Activated CD4-positive, alpha-beta T cell treated with anti-CD3 and anti-CD28 coated beads, Interleukin-2, amount 50 U/mL, for 16 hours (primary cell): ENCODE data around the gene CHD5.
A peak's percentile ranks its signal among the peaks of the same experiment; 100 is the strongest.

Experiments used
- DNase-seq: peaks from one replicate; pipeline ENCODE4 v3.0.0-alpha.2; 2020

CHD5 gene

DNA sequence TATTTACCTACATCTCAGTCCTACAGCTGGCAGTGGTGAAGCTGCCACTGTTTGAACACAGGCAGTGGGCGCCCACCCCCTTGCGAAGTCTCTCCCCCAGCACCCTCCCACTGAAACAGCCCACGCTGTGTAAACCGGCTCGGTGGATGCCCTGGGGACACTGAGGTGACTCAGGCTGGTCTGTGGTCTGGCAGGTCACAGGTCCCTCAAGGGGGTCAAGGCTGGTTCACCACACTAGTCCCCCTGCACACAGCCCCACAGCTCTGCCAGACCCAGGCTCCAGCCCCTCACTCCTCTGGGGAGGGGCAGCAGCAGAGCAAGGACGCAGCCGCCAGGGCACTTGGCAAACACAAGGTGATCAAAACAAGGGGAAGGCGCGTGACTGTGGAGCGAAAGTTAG, 7.6 kb downstream of the CHD5 start:
- no peak for DNase-seq

DNA sequence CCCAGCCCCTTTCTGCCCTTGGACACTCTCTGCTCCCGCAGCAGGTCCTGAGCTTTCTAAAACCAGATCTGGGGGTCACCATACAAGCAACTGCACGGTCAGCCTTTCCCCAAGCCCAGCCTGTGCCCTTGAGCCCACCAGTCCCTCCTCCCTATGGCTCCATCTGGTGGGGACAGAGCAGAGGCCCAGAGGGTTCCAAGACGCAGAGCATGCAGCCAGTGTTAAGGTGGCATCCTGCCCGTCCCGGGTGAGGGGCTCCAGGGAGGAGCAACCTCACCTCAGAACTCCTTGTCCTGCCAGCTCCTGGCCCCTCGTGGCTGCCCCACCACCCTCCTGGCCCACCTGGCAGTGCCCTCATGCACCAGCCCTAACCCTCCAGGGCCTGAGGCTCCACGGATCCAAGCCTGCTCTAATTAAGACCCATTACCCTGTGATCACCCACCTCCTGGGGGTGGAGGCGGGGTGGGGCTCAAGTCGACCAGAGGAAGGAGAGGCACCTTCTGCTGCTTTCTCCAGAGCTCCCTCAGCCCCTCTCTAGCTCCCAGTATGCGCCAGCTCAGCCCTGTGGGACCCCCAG, 8.5 kb downstream of the CHD5 start:
- DNase-seq = no peak

GRCh38 chr1:6170742-6171201, 9.3 kb downstream of the CHD5 start:
- DNase-seq = no peak

- no peak for DNase-seq
These were observed 9.9 kb downstream of the CHD5 start for GRCh38 chr1:6170116-6170741.

DNA sequence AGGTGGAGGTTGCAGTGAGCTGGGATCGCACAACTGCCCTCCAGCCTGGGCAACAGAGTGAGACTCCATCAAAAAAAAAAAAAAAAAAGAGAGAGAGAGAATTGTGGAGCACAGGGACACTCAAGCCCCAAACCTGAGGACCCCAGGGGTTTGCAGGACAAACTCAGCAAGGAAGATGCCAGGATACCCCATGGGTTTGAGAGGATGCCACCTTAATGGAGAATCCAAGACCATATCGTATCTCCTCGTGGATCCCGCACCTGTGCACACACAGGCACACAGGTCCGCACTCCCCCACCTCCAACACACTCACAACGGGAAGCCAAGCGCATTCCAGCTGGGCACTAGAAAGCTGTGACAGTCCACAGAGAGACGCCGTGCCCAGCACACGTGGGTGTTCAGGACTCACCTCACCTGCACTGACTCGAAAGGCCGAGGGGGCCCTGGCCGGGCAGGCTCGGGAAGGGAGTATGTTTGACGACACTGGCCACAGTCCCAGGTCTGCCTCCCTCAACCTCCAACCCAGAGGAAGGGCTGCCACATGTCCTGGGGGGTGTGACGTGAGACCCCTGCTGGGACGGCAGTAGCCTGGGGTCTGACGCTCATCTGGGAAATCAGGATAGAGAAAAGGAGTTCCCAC, 11.1 kb downstream of the CHD5 start:
- no peak for DNase-seq

DNA sequence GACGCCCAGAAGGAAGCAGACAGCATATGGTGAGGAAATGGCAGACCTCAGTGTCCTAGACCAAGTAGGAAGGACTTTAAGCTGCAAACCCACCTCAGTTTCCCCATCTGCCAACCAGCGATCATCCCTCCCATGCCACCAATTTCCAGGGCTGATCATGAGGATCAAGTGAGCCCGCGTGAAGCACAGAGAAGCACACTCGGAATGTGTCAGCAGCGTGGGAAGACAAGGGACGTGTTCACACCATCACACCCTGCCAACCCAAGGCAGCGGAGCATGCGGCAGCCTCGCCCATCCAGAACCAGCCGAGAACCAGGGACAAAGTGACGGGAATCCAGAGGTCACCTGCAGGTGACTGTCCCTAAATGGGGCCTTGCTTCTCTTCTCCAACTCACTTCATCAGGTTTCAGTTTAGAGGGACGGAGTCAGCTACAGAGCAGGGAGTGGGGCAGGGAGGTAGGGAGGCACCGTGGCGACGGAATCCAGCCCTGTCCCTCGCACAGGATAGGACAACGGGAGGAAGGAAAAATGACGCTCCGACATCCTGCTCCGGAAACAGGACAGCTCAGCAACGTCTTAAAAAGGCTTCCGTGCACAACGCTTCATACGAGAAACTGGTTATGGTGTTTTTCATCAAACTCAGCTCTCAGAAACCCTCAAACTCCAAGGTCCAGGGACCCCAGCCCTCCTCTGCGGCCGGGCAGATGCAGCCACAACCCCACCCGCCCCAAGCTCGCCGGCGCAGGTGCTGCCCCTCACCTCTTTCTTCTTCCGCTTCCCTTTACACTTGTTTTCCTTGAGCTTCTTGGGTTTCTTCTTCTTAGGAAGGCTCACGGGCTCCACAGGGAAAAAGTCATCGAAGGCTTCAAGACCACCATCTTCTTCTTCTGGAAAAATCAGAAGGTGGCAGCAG, 12.5 kb downstream of the CHD5 start:
- no peak for DNase-seq

DNA sequence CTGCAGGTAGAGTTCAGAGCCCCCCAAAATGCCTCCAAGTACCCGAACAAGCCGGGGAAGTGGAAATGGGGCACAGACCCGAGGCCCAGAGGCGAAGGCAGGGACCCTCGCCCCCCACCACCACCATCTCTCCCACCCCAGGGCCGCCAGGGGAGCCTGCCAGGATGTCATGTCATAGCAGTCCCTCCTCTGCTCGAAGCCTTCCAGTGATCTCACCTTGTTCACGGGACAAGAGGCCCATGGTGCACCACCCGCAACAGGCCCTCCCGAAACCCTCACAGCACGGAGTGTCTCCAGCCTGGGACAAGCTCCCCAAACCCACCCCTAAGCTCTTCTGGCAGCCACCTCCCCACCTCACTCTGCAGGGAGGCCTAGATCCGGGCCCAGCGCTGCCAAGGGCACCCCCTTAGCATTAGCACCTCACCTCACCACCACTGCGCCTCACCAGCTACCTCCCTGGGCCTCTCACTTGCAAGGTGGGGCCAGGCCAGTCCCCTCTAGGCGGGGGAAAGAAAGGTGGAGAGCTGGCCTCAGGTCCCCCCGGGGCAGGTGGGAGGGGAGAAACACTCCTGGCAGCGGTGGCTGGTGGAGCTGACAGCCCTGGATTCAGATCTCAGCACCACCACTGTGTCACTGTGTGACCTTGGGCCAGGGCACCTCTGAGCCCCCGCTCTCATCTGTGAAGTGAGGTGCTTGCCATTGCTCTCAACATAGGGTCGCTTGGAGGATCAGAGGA, 13.3 kb downstream of the CHD5 start:
- no peak for DNase-seq

DNA sequence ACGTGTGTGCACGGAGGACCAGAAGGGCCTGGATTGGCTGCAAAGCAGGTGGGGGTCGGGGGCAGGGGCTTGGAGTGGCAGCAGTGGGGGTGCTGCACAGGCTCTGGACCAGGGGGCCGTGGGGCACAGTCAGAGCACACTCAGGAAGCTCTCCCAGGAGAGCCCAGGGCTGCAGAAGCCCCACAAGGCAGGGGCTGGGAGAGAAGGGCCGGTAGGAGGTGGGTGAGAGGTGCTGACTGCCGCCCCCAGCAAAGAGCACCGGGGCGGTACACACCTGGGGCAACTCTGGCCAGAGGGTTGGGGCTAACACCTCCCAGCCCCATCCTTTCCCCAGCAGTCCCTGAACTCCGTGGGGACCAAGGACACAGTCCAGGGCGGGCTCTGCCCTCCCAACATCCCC, 13.9 kb downstream of the CHD5 start:
- DNase-seq = no peak

GRCh38 chr1:6165441-6165985, 14.6 kb downstream of the CHD5 start:
- DNase-seq = no peak

DNA sequence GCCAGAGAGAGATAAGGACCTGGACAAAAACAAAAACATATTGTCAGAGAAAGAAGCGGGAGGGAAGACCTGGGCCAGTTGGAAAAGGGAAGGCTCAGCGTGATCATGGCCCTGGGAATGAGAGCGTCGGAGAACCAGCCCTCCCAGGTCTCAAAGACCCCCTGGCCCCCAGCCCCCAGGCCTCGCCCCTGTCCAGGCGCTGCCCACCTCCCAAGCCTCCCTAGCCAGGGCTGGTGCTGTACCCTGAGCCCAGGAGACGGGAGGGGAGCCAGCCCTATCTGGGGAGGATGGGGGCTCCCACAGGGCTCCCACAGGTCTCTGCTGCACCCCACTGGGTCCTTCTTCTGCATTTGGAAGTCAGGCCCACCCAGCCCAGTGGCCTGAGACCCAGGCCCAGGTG, 15.1 kb downstream of the CHD5 start:
- no peak for DNase-seq

DNA sequence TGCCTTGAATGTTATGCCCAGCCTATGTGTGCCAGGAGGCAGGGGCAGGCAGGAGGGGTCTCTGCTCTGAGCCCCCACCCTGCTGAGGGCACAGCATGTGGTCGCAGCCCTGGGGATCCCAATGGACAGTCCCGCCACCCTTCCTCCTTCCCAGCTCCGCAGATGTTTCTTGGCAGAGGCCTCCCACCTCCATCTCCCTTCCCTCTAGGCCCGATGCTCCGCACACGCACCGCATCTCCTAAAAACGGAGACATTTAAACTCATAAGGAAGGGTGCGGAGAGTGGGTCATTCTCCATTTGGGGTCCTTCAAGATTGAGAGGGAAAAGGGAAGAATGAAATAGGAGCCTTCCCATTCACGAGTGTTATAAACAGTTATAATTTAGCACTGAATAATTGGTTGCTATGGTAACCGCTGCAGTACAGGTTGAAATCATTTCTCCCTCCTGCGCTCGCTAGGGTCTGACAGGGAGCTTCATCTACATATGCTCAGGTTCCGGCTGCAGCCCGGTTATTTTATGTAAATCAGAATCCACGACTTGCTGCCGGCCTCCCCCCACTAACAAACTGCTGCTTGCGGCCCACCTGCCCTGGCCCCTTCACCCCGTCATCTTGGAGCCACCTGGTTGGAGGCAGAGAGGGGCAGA, 16.0 kb downstream of the CHD5 start:
- DNase-seq = no peak

- no peak for DNase-seq
These were observed 16.7 kb downstream of the CHD5 start for GRCh38 chr1:6163191-6163972.

DNA sequence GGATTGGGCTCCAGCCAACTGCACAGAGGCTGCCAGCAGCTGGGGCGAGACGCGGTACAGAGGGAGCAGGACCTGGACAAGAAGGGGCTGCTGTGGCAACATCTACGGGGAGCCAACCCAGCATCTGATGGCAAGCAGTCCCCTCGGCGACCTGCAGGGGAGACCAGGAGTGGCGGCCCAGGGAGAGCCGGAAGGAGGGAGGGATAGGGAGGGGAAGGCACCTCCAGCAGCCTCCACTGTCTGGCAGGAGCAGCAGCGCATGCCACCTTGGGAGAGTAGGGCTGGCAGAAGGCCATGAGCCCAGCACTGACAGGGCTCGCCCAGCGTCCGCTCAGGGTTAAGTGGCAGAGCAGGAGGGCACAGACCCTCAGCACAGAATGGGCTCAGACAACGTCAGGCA, 17.3 kb downstream of the CHD5 start:
- DNase-seq = no peak

DNA sequence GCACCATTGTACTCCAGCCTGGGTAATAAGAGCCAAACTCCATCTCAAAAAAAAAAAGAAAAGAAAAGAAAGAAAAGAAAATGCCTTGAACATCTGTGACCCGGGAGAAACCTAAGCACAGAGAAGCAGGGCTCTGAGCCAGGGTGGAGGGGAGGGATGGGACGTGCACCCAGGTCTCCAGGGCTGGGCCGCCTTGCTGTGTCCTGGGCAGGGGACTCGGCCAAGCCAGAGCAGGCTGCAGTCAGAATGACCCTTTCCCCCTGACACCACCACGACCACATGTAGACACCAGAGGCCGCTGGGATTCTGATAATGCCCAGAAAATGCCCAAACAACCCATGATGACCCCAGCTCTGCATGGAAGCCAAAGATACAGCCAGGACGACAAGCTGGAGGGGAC, 17.8 kb downstream of the CHD5 start:
- DNase-seq = no peak

DNA sequence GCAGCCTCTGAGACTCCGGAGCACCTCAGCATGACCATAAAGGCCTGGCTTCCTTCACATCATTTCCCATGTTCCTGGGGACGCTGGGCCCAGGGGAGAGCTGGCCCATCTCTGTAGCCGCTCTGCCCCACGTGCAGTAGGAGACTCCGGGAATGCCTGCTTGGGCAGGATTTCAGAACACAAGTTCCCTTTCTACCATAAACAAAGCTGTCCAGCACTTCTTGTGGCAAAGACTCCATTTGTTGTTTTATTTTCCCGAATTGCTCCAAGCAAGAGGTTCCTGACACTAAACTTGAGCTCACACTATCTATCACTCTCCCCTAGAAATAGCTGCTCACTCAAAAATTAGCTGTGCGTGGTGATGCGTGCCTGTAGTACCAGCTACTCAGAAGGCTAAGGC, 21.9 kb downstream of the CHD5 start:
- no peak for DNase-seq

GRCh38 chr1:6157528-6158174, 22.5 kb downstream of the CHD5 start:
- DNase-seq = peak; percentile 44

GRCh38 chr1:6157132-6157527, 23.0 kb downstream of the CHD5 start:
- no peak for DNase-seq

DNA sequence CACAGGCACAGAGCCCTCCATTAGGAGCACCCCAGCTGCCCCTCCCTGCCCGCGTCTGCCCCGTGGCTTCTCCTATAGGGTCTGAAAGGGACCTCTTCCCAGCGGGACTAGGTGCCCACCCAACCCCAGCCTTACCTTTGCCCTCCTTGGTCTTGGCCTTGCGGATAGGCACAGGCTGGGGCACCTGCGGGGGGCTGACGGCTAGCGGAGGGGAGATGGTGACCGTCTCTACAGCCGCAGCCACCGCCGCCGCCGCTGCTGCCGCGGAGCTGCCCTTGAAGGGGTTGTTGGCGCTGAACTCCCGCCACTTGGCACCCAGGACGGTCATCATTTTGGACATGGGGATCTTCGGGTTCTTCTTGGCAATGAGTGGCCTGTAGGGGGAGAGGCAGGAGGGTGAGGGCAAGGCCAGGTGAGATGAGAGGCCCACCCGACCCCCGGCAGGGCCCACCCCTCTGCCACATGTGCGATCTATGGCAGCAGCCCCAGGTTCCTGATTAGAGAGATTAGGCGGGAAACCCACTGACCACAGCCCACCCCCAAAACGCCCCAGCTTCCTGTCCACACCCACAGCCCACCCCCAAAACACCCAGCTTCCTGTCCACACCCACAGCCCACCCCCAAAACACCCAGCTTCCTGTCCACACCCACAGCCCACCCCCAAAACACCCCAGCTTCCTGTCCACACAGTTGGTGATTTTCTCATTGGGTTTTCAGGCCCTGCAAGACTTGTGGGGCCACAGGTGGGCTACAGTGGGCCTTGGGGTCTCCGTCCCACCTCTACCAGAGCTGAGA, 25.4 kb downstream of the CHD5 start:
- DNase-seq = no peak

- DNase-seq = no peak
These were observed 27.2 kb downstream of the CHD5 start for GRCh38 chr1:6152882-6153281.

DNA sequence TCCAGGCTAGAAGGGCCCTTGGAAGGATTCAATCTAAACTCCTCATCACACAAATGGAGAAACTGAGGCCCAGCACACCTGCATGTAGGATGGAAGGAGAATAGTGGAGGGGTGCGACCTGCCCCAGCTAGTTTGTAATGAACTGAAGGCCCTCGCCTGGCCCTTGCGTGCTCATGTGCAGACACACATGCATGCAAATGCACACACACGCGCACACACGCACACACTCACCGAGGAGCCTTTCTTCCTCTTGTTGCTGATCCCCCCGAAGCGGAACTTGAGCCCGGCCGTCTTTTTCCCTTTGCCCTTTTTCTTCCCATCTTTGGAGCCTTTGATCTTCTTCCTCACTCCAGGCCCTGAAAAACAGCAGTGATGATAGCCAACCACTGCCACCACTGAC, 27.9 kb downstream of the CHD5 start:
- no peak for DNase-seq
